HG03378 (cell line): Measurements from ENCODE around the gene FCHSD2.

Experiments used
- ATAC-seq: cut with Tn5 transposase; IDR thresholded peaks from one replicate; pipeline ENCODE4 v1.9.1; 2021; ENCODE audit warnings: mild to moderate bottlenecking, moderate library complexity; ENCODE audit not compliant: unreplicated experiment

Gene FCHSD2

GRCh38 chr11:73142128-73142377 lies at the start of gene FCHSD2:
FCHSD2 (minus strand) TSS chr11:73142318; CDS start chr11:73141877, 441 bp downstream.
- no peak for ATAC-seq

- ATAC-seq: no peak
Measured at GRCh38 chr11:73191151-73191550, 49.0 kb upstream of the FCHSD2 start.

- ATAC-seq: no peak
Measured at GRCh38 chr11:73190557-73190885, 48.4 kb upstream of the FCHSD2 start.

DNA sequence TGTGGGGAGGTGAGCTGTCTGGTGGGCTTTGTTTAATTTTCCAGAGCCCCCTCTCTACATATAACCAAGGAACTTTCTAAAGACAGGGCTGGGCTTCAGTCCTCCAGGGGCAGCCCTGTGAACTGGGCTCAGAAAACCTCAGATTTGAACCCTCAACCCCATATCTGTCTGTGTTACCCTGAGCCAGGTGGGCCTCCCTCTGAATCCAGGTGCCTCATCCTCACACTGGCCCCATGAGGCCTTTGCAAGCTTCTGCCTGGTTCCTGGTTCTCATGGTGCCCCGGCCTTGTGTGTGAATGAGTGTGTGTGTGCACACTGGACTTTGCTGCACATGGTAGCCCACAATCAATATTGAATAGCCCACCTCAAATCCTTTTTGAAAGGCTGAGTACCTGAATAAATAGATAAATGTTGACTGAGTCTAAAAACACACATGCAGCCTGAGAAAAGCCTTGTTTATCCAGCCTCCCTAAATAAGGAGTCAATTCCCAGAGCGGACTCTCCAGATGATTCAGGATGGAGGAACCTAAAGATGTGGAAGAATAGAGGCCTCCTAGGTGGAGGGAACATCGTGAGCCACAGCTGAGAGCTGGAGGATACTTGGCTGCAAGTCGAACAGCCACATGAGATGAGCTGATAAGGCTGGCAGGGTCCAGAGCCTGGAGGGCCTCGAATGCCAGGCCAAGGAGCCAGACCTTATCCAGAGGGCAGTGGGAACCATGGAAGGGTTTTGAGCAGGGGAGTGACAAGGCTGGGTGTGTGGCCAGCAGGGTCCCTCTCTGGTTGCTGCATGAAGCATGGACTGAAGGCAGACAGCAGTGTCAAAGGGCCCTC lies 47.8 kb upstream of the FCHSD2 start:
- ATAC-seq: no peak

GRCh38 chr11:73189315-73189714 lies 47.2 kb upstream of the FCHSD2 start:
- peak; percentile 51 for ATAC-seq

DNA sequence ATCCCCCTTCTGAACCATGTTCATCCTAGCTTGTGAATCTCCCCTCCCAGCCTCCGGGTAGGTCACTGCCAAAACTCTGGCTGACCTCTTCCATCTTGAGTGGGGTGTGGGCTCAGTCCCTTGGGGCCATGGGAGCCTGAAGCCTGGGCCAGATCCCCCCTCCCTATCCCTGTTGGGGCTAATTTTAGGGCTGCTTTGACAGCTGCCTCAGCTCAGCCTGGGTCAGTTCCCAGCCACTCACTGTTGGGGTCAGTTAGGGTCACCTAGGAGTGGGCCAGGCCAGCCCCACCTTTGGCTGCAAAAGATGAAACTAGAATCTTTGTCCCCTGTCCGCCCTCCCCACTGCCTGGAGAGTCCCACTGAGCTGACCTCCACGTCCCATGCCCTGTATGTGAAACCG lies 46.2 kb upstream of the FCHSD2 start:
- no peak for ATAC-seq

DNA sequence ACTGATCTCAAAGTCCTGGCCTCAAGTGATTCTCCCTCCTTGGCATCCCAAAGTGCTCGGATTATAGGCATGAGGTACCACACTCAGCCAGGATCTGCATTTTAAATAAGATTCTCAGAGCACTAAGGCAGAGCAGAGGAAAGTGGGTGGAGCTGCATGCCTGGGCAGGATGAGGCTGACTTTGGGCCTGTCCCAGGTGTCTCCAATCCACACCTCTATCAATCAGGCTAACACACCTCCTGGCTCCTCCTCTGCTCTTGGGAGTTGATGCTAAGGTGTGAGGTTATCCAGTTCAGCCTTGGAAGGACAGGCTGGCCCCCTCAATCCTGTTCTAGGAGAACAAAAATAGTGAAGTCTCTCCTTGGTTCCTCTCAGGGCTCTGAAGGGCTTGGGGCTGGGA lies 45.7 kb upstream of the FCHSD2 start:
- ATAC-seq: no peak

DNA sequence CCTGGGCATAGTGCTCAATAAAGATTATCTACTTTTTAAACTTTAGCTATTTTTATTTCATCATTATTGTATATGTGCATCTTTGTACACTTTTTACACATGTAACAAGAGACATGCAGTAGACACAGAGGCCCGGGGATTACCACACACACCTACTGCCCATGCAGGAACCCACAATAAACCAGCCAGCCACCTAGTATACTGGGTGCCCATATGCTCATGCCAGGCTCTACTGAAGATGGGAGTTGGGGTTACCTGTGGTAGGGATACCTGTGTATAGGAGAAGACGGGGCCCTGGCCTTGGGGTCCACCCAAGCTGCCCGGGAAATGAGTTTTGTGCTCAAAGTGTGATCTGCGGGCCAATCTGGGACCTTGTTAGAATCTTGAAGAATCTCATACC lies 44.8 kb upstream of the FCHSD2 start:
- ATAC-seq: no peak

- no peak for ATAC-seq
Measured at GRCh38 chr11:73186294-73186850, 44.3 kb upstream of the FCHSD2 start.

GRCh38 chr11:73185680-73186293 lies 43.7 kb upstream of the FCHSD2 start:
- no peak for ATAC-seq

- no peak for ATAC-seq
Measured at GRCh38 chr11:73184953-73185671, 43.0 kb upstream of the FCHSD2 start.

DNA sequence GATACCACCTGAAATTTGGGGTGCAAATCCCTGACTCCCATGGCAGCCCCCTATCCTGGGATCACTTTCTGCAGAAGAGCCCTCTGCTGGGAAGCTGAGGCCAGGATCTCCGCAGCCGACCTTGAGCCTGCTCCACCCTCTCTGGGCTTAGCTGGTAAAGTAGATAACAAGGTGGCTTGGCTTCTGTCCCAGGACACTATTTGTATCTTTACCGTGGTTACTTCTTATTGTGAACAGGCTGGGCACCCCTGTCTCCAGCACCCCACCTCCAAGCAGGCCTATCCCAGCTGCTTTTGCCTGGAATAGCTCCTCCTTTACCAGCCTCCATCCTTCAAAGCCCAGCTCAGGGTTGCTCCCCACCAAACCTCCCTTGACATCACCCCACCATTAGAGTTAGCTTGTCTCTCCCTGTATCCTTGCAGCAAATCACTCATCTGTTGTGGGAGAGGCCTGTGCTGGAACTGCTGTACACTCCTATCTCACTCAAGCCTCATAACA lies 40.8 kb upstream of the FCHSD2 start:
- no peak for ATAC-seq

GRCh38 chr11:73178681-73179080 lies 36.6 kb upstream of the FCHSD2 start:
- ATAC-seq: no peak

DNA sequence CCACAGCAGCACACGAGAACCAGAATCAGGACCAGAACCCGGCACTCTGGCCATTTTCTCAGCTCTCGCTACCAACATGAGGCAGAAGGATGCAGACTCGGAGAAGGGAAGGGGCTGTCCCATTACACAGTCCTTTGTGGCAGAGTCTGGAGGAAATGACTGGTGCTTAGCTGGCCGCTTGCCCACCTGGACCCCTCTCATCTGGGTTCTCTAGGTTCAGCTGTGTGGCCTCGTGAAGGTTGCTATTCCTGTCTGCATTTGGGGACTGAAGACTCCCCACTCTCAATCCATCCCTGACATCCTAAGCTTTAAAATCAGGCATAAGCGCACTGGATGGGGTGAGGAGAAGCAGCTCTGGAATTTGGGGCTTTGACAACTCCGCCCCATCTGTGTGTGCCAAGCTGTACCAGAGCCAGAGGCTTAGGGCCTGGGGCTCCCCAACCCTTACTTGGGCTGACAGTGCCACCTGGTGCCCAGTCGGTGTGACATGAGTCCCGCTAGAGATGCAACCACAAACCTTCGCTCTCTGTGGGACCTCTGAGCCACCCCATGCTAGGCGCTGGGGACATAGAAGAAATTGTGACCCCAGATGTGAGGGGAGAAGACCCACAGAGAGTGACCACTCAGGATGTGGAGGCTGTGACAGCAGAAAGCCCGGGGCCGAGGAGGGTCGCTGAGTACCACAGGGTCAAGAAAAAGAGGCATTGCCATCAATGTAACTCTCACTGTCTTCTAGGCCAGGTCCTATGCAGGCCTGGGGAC lies 35.8 kb upstream of the FCHSD2 start:
- peak; percentile 54 for ATAC-seq

GRCh38 chr11:73177380-73177777 lies 35.3 kb upstream of the FCHSD2 start:
- ATAC-seq: no peak

GRCh38 chr11:73176874-73177155 lies 34.7 kb upstream of the FCHSD2 start:
- no peak for ATAC-seq

- no peak for ATAC-seq
Measured at GRCh38 chr11:73176145-73176873, 34.2 kb upstream of the FCHSD2 start.

DNA sequence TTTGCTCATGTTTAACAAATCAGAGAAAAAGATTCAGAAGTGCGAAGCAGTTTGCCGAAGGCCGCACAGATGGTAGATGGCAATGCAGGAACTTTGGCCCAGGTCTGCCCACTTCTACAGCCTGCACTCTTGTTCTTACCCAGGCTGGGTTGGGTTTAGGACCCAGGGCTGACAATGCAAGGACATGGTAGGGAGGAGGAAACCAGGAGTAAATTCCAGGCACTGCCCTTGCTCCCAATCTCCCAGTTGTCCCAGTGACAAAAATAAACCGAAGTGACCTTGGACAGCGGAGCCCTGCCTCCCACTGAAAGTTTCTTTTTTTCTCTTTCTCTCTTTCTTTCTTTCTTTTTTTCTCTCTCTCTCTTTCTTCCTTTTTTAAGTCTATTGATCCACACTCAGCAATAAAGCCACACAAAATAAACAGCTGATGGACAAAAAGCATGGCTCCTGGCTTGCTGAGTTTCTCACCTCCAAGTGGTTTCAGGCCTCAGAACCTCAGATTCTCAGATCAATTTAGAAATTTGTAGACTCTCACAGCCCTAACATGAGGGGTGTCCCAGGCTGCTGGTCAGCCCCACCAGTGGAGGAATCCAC lies 33.5 kb upstream of the FCHSD2 start:
- ATAC-seq: no peak

- no peak for ATAC-seq
Measured at GRCh38 chr11:73174495-73174791, 32.3 kb upstream of the FCHSD2 start.

GRCh38 chr11:73173755-73174494 lies 31.8 kb upstream of the FCHSD2 start:
- ATAC-seq: no peak
